ENCODE results near the gene NR4A1. TPM values are rescaled to one million over a fixed set of nuclear protein-coding genes. Genes with fewer than 3 reads are reported as not detected.

The NR4A1 gene
- total and polyA plus RNA-seq, 2 of the 13 experiments (the other 11 are each of a cell fraction or from before 2014, with no cell fraction given) = 5.7 to 15.2 TPM

DNA sequence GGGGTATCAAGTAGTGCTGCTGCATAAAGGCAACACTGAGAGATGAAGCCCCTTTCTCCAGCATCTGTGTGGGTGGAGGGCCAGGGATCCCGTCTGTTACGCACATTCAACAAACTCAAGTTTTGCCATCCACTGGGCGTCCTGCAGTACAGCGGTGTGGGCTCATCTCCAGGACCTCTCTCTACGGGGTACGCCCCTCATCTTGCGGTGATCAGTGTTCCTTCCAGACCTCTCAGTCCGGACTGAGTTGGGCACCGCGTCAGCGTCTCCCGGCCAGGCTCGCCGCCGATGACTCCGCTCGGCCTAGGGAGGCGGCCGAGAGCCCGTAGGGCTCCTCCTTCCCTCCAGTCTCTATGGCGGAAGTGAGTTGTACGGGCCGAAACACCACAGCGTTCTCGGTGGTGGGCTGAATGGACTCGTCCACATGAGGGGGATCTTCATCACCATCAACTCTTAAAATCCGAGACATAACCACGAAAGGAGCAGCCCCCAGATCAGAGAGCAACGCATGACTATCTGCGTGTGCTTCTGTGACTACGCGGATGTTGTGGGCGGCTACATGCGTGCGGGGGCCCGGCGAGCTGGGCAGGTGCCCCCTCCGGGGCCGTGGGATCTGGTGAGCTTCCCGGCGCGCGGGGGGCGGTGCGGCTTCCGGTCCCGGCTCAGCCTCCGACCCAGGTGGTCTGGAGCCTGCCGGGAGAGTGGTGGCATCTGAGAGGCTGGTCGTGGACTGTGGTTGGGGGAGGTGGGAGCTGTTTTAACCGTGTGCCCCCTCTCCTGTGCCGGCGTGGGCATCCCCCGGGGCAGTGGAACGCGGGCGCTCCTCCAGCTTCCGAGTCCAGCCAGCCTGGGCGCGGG lies 18.3 kb downstream of the NR4A1 start, which contains the start of gene ATG101:
ATG101 (plus strand) TSS at position 652 of the 858 bp plus-strand sequence. CDS start 3,673 bp downstream, outside the sequence.
- WGBS (ENCODE audit: low lambda C conversion rate) = 3% methylated on average over 14 of the region's 60 CpGs
- ATAC-seq (peak; percentile 97), FAIRE-seq (peak; percentile 98), DNase-seq (ENCODE audit: low spot score) (peak; percentile 90)
- H3K4me1 ChIP-seq (ENCODE audit: insufficient read depth, low read length) = peaks cover 46% of the 10 kb centered on the region
- no peaks in the 10 kb centered on the region for H3K9me3 ChIP-seq (ENCODE audit: low read length)
- H3K36me3 ChIP-seq (replicated peaks in 1 of 2; ENCODE audit: control insufficient read depth in 1 of 2, insufficient read depth in 2 of 2, low read length in 2 of 2) = peaks cover 6 to 23% of the 10 kb centered on the region in 2 experiments
- intact Hi-C loops (cut with micrococcal nuclease; ENCODE audit: unreplicated experiment) (loop anchor here (1.0 to 2.0 kb wide), 2 partner anchors 19 to 44 kb away; partner anchors contain the start of gene NR4A1), in situ Hi-C loops (cut with HindIII; ENCODE audit: extremely low pct_ligation_motif_present, low pct_unique_long_range_greater_than_20kb) (no loop called here)
- ChIA-PET CTCF (ENCODE audit: low intra/inter-chr PET ratio, low total read pairs) (interaction anchor here (0.8 to 5.4 kb wide), 2 partner anchors 41 to 44 kb away, joined by 5 to 52 read pairs; no protein-coding TSS in a partner anchor), POLR2A (interaction anchor here (0.8 to 4.0 kb wide), 8 partner anchors 8 to 44 kb away, joined by 3 to 36 read pairs (median 10); partner anchors contain the start of gene NR4A1)
- no peaks in the 10 kb centered on the region; a peak in 1 of 5 replicates for H3K27me3 ChIP-seq (ENCODE audit: control insufficient read depth in 1 of 2, insufficient read depth in 2 of 2, low read length in 2 of 2)
- H3K79me2 ChIP-seq (ENCODE audit: insufficient read depth, low read length) = peaks cover 43% of the 10 kb centered on the region
- no TSS peak for BruUV-seq (replicated peaks)
- H3K9ac ChIP-seq (ENCODE audit: insufficient read depth, low read depth, low read length) = peak within 1 kb of the TSS; percentile 88
- H3K27ac ChIP-seq (ENCODE audit: extremely low read length, insufficient read depth, low read length) = peak within 1 kb of the TSS; percentile 85
- H3K4me3 ChIP-seq (replicated peaks in 1 of 3; ENCODE audit: insufficient read depth in 1 of 3, low read depth in 2 of 3, low read length in 3 of 3) = peak within 1 kb of the TSS; percentile 87 to 98 (median 88)
- peak within 1 kb of the TSS; percentile 81 for H2AFZ ChIP-seq (ENCODE audit: low read length)
- H3K4me2 ChIP-seq (ENCODE audit: low read depth, low read length) = peak within 1 kb of the TSS; percentile 92
- H4K20me1 ChIP-seq (ENCODE audit: insufficient read depth, low read length) = peaks cover 5% of the 10 kb centered on the region; the same call in 1 of the 2 replicates
- TF ChIP-seq, protein P1, sequence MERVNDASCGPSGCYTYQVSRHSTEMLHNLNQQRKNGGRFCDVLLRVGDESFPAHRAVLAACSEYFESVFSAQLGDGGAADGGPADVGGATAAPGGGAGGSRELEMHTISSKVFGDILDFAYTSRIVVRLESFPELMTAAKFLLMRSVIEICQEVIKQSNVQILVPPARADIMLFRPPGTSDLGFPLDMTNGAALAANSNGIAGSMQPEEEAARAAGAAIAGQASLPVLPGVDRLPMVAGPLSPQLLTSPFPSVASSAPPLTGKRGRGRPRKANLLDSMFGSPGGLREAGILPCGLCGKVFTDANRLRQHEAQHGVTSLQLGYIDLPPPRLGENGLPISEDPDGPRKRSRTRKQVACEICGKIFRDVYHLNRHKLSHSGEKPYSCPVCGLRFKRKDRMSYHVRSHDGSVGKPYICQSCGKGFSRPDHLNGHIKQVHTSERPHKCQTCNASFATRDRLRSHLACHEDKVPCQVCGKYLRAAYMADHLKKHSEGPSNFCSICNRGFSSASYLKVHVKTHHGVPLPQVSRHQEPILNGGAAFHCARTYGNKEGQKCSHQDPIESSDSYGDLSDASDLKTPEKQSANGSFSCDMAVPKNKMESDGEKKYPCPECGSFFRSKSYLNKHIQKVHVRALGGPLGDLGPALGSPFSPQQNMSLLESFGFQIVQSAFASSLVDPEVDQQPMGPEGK (CRISPR knock-in tag; IDR thresholded peaks at IDR 0.05) = peak; percentile 60; the same call in 1 of the 2 replicates
- peak; percentile 65; the same call in 1 of the 2 replicates for TF ChIP-seq GATA4 (IDR thresholded peaks at IDR 0.05; ENCODE audit: borderline replicate concordance, low read depth)
- TF ChIP-seq, protein P2, sequence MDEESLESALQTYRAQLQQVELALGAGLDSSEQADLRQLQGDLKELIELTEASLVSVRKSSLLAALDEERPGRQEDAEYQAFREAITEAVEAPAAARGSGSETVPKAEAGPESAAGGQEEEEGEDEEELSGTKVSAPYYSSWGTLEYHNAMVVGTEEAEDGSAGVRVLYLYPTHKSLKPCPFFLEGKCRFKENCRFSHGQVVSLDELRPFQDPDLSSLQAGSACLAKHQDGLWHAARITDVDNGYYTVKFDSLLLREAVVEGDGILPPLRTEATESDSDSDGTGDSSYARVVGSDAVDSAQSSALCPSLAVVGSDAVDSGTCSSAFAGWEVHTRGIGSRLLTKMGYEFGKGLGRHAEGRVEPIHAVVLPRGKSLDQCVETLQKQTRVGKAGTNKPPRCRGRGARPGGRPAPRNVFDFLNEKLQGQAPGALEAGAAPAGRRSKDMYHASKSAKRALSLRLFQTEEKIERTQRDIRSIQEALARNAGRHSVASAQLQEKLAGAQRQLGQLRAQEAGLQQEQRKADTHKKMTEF (CRISPR knock-in tag; IDR thresholded peaks at IDR 0.05) = peak; percentile 98
- TF ChIP-seq FLYWCH1 (CRISPR knock-in tag; IDR thresholded peaks at IDR 0.05) = no peak
- 0 out of 2 replicates have a peak, but pooled peaks have one; percentile 25 for TF ChIP-seq SRF (IDR thresholded peaks at IDR 0.05; ENCODE audit: low read depth, low read length)
- no peak for TF ChIP-seq SP140L (CRISPR knock-in tag; IDR thresholded peaks at IDR 0.05; ENCODE audit: borderline replicate concordance)
- TF ChIP-seq ZSCAN31 (CRISPR knock-in tag; IDR thresholded peaks at IDR 0.05; ENCODE audit: low read depth) = peak; percentile 58; the same call in 1 of the 2 replicates
- TF ChIP-seq KDM6A (CRISPR knock-in tag; IDR thresholded peaks at IDR 0.05; ENCODE audit: low read depth) = no peak
- TF ChIP-seq, protein P3, sequence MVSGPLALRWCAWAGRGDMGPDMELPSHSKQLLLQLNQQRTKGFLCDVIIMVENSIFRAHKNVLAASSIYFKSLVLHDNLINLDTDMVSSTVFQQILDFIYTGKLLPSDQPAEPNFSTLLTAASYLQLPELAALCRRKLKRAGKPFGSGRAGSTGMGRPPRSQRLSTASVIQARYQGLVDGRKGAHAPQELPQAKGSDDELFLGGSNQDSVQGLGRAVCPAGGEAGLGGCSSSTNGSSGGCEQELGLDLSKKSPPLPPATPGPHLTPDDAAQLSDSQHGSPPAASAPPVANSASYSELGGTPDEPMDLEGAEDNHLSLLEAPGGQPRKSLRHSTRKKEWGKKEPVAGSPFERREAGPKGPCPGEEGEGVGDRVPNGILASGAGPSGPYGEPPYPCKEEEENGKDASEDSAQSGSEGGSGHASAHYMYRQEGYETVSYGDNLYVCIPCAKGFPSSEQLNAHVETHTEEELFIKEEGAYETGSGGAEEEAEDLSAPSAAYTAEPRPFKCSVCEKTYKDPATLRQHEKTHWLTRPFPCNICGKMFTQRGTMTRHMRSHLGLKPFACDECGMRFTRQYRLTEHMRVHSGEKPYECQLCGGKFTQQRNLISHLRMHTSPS (CRISPR knock-in tag; IDR thresholded peaks at IDR 0.05; ENCODE audit: low read depth) = 0 out of 2 replicates have a peak, but pooled peaks have one; percentile 55

Measured in HepG2 (cell line).